NCI-H1694 treated with DMSO at 0.1 percent for 48 hours (cell line): Measurements from ENCODE around the gene ADGRE3.
"Not testable (repeated sequence)": the region's sequence is repeated elsewhere in the genome, so short reads cannot be mapped to it uniquely, and the experiment has no call there.

Experiments
- DNase-seq: peaks from one replicate; lab custom pipeline; 2025; lab: John Stamatoyannopoulos, UW

ADGRE3 gene

GRCh38 chr19:14670408-14670807 lies 4.2 kb downstream of the ADGRE3 start:
- DNase-seq, result no peak

- DNase-seq, result no peak
Observed at GRCh38 chr19:14669940-14670339, 4.7 kb downstream of the ADGRE3 start.

- DNase-seq, result no peak
Observed at GRCh38 chr19:14661372-14661924, 13.2 kb downstream of the ADGRE3 start.

GRCh38 chr19:14659874-14660489 lies 14.7 kb downstream of the ADGRE3 start:
- DNase-seq, result no peak

- no peak for DNase-seq
Observed at GRCh38 chr19:14655726-14656125, 18.9 kb downstream of the ADGRE3 start.

- no peak for DNase-seq
Observed at GRCh38 chr19:14654786-14655560, 19.7 kb downstream of the ADGRE3 start.

GRCh38 chr19:14650161-14650560 lies 24.5 kb downstream of the ADGRE3 start:
- no peak for DNase-seq

GRCh38 chr19:14649020-14649419 lies 25.6 kb downstream of the ADGRE3 start:
- no peak for DNase-seq

GRCh38 chr19:14648506-14648905 lies 26.1 kb downstream of the ADGRE3 start:
- no peak for DNase-seq

GRCh38 chr19:14639536-14640277 lies 34.9 kb downstream of the ADGRE3 start:
- DNase-seq, result no peak

GRCh38 chr19:14632286-14632685 lies 42.4 kb downstream of the ADGRE3 start:
- no peak for DNase-seq

GRCh38 chr19:14629557-14629956 lies 45.1 kb downstream of the ADGRE3 start:
- DNase-seq, result no peak

GRCh38 chr19:14624491-14624890 lies 50.2 kb downstream of the ADGRE3 start:
- not testable (repeated sequence) for DNase-seq

- no peak for DNase-seq
Observed at GRCh38 chr19:14619404-14619803, 55.2 kb downstream of the ADGRE3 start.

- DNase-seq, result no peak
Observed at GRCh38 chr19:14616407-14616806, 58.2 kb downstream of the ADGRE3 start.

GRCh38 chr19:14615623-14616022 lies 59.0 kb downstream of the ADGRE3 start:
- DNase-seq, result no peak

- no peak for DNase-seq
Observed at GRCh38 chr19:14614099-14614412, 60.6 kb downstream of the ADGRE3 start.

GRCh38 chr19:14613399-14614098 lies 61.1 kb downstream of the ADGRE3 start:
- DNase-seq, result not testable (repeated sequence)

GRCh38 chr19:14612657-14613056 lies 62.0 kb downstream of the ADGRE3 start:
- no peak for DNase-seq

GRCh38 chr19:14612242-14612641 lies 62.4 kb downstream of the ADGRE3 start:
- DNase-seq, result not testable (repeated sequence)

GRCh38 chr19:14611051-14611450 lies 63.6 kb downstream of the ADGRE3 start:
- DNase-seq, result no peak

- no peak for DNase-seq
Observed at GRCh38 chr19:14606627-14607026, 68.0 kb downstream of the ADGRE3 start.
